ENCODE results near the gene BEST4. TPM values are rescaled to one million over a fixed set of nuclear protein-coding genes. Genes with fewer than 3 reads are reported as not detected.

The BEST4 gene
- total and polyA plus RNA-seq, 2 of the 13 experiments (the other 11 are each of a cell fraction or from before 2014, with no cell fraction given), result 0.77 to 1.4 TPM

GRCh38 chr1:44808938-44809917 is 21.3 kb upstream of the BEST4 start (continued):
- no peak for TF ChIP-seq ZNF549 (CRISPR knock-in tag; IDR thresholded peaks at IDR 0.05)
- TF ChIP-seq NFE2L2 (IDR thresholded peaks at IDR 0.05; ENCODE audit: low read length), result no peak
- TF ChIP-seq, protein P1, sequence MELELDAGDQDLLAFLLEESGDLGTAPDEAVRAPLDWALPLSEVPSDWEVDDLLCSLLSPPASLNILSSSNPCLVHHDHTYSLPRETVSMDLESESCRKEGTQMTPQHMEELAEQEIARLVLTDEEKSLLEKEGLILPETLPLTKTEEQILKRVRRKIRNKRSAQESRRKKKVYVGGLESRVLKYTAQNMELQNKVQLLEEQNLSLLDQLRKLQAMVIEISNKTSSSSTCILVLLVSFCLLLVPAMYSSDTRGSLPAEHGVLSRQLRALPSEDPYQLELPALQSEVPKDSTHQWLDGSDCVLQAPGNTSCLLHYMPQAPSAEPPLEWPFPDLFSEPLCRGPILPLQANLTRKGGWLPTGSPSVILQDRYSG (CRISPR knock-in tag; IDR thresholded peaks at IDR 0.05), result no peak
- 0 out of 2 replicates have a peak, but pooled peaks have one; percentile 2 for TF ChIP-seq ZZZ3 (CRISPR knock-in tag; IDR thresholded peaks at IDR 0.05; ENCODE audit: borderline replicate concordance)
- no peak; the same call in 1 of the 2 replicates for TF ChIP-seq ZMYM3 (CRISPR knock-in tag; IDR thresholded peaks at IDR 0.05)
- no peak for TF ChIP-seq ZNF124 (CRISPR knock-in tag; IDR thresholded peaks at IDR 0.05)
- no peak for TF ChIP-seq SCMH1 (CRISPR knock-in tag; IDR thresholded peaks at IDR 0.05; ENCODE audit: borderline replicate concordance)
- no peak for TF ChIP-seq ZNF616 (CRISPR knock-in tag; IDR thresholded peaks at IDR 0.05; ENCODE audit: low read depth)
- no peak for TF ChIP-seq NR2F1 (CRISPR knock-in tag; IDR thresholded peaks at IDR 0.05)
- TF ChIP-seq ZNF644 (CRISPR knock-in tag; IDR thresholded peaks at IDR 0.05; ENCODE audit: low read depth), result no peak
- TF ChIP-seq SP2 (CRISPR knock-in tag; IDR thresholded peaks at IDR 0.05), result no peak
- TF ChIP-seq ZNF747 (CRISPR knock-in tag; IDR thresholded peaks at IDR 0.05; ENCODE audit: borderline replicate concordance), result 0 out of 2 replicates have a peak, but pooled peaks have one; percentile 41
- TF ChIP-seq ZNF230 (CRISPR knock-in tag; IDR thresholded peaks at IDR 0.05), result no peak
- TF ChIP-seq ATF3 (CRISPR knock-in tag; IDR thresholded peaks at IDR 0.05), result no peak
- no peak for TF ChIP-seq HOXA7 (CRISPR knock-in tag; IDR thresholded peaks at IDR 0.05)
- peak; percentile 9; the same call in 1 of the 2 replicates for TF ChIP-seq PHF21A (CRISPR knock-in tag; IDR thresholded peaks at IDR 0.05)
- TF ChIP-seq, protein P2, sequence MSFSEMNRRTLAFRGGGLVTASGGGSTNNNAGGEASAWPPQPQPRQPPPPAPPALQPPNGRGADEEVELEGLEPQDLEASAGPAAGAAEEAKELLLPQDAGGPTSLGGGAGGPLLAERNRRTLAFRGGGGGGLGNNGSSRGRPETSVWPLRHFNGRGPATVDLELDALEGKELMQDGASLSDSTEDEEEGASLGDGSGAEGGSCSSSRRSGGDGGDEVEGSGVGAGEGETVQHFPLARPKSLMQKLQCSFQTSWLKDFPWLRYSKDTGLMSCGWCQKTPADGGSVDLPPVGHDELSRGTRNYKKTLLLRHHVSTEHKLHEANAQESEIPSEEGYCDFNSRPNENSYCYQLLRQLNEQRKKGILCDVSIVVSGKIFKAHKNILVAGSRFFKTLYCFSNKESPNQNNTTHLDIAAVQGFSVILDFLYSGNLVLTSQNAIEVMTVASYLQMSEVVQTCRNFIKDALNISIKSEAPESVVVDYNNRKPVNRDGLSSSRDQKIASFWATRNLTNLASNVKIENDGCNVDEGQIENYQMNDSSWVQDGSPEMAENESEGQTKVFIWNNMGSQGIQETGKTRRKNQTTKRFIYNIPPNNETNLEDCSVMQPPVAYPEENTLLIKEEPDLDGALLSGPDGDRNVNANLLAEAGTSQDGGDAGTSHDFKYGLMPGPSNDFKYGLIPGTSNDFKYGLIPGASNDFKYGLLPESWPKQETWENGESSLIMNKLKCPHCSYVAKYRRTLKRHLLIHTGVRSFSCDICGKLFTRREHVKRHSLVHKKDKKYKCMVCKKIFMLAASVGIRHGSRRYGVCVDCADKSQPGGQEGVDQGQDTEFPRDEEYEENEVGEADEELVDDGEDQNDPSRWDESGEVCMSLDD (CRISPR knock-in tag; IDR thresholded peaks at IDR 0.05; ENCODE audit: borderline replicate concordance), result no peak
- TF ChIP-seq, protein P3, sequence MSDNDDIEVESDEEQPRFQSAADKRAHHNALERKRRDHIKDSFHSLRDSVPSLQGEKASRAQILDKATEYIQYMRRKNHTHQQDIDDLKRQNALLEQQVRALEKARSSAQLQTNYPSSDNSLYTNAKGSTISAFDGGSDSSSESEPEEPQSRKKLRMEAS (IDR thresholded peaks at IDR 0.05), result peak; percentile 15
- peak; percentile 35; the same call in 1 of the 2 replicates for TF ChIP-seq ZBTB7B (CRISPR knock-in tag; IDR thresholded peaks at IDR 0.05)
- TF ChIP-seq TIGD3 (CRISPR knock-in tag; IDR thresholded peaks at IDR 0.05; ENCODE audit: borderline replicate concordance), result no peak
- no peak for TF ChIP-seq ZNF441 (CRISPR knock-in tag; IDR thresholded peaks at IDR 0.05; ENCODE audit: borderline replicate concordance)
- TF ChIP-seq, protein P4, sequence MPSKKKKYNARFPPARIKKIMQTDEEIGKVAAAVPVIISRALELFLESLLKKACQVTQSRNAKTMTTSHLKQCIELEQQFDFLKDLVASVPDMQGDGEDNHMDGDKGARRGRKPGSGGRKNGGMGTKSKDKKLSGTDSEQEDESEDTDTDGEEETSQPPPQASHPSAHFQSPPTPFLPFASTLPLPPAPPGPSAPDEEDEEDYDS (CRISPR knock-in tag; IDR thresholded peaks at IDR 0.05), result no peak
- TF ChIP-seq ZMYM4 (CRISPR knock-in tag; IDR thresholded peaks at IDR 0.05), result peak; percentile 55; the same call in 1 of the 2 replicates

All from HepG2 (cell line).